Ovary (tissue), 3 donors: Measurements from ENCODE around the gene EPN1.

ENCODE experiments used
- EP300 ChIP-seq: sonication (generic); formaldehyde crosslinking; IDR thresholded peaks from one replicate; pipeline ENCODE4 v1.6.1; 2017; ENCODE audit warnings: antibody characterized with exemption
- POLR2A ChIP-seq: fragments of 450-650 bp; IDR thresholded peaks from one replicate; pipeline ENCODE4 v1.6.1; 2017; ENCODE audit warnings: antibody characterized with exemption, mild to moderate bottlenecking, moderate library complexity
- TF ChIP-seq, protein P1 (sequence below), 3 donors: fragments of 450-650 bp in 2 of 3; fragments of 200-600 bp in 1 of 3; IDR thresholded peaks; one replicate each; pipeline versions ENCODE4 v1.5.1 to v1.8.0; 2016 to 2022; ENCODE audit warnings: antibody characterized with exemption in 3 of 3, mild to moderate bottlenecking in 1 of 3
- donor health status: DM: no; HTN: no; CAD: no.

DNA sequence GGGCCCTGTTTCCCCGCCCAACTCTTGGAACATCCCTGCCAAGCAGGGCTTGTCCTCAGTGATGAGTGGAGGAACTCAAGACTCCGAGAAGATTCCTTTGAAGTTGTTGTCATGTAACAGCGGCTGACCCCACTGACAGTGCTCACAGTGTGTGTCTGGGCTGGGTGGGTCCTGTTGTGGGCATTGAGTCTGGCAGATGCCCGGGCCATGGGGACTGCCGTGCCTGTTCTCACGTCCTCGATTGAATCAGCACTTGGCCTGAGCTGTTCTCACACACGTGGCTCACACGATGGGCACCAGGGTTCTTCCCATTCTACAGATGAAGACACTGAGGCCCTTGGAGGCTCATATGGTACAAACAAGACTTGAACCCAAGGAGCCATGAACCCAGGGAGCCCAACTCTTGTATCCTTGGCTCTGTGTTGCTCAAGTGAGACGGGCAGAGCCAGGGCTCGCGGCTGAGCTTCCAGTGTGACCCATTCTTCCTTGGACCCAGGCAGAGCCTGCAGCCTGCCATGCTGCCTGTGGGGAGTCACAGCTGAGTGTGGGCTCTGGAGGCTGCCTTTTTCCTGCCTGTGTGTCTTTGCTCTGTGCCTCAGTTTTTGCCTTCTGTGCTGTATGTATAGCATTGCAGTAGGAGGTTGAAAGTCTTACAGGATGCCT, 8.6 kb upstream of the EPN1 start:
- TF ChIP-seq POLR2A (no peak), EP300 (no peak)
- TF ChIP-seq, protein P1, sequence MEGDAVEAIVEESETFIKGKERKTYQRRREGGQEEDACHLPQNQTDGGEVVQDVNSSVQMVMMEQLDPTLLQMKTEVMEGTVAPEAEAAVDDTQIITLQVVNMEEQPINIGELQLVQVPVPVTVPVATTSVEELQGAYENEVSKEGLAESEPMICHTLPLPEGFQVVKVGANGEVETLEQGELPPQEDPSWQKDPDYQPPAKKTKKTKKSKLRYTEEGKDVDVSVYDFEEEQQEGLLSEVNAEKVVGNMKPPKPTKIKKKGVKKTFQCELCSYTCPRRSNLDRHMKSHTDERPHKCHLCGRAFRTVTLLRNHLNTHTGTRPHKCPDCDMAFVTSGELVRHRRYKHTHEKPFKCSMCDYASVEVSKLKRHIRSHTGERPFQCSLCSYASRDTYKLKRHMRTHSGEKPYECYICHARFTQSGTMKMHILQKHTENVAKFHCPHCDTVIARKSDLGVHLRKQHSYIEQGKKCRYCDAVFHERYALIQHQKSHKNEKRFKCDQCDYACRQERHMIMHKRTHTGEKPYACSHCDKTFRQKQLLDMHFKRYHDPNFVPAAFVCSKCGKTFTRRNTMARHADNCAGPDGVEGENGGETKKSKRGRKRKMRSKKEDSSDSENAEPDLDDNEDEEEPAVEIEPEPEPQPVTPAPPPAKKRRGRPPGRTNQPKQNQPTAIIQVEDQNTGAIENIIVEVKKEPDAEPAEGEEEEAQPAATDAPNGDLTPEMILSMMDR (IDR thresholded peaks at IDR 0.05): no peak
